DND-41 (cell line): Measurements from ENCODE around the gene TREML1.

Experiments used
- CTCF ChIP-seq: IDR thresholded peaks from 2 replicates; pipeline ENCODE4 v1.5.1; 2012; ENCODE audit warnings: borderline replicate concordance, low read length, moderate library complexity, mild to moderate bottlenecking; ENCODE audit not compliant: poor library complexity, severe bottlenecking; ENCODE audit errors: extremely low read depth
- EZH2 ChIP-seq: IDR thresholded peaks from 3 replicates; pipeline ENCODE4 v1.6.1; 2012; ENCODE audit warnings: borderline replicate concordance, low read depth, mild to moderate bottlenecking, moderate library complexity, low read length, inconsistent platforms; ENCODE audit not compliant: severe bottlenecking

- peak; percentile 89 for TF ChIP-seq CTCF
- TF ChIP-seq EZH2, result no peak
Measured at GRCh38 chr6:41182069-41183034, 28.2 kb upstream of the TREML1 start.
